Upper lobe of left lung (tissue), 6 donors: ENCODE results near the gene TFR2. TPM values are rescaled to one million over a fixed set of nuclear protein-coding genes. Genes with fewer than 3 reads are reported as not detected.
A peak's percentile ranks its signal among the peaks of the same experiment; 100 is the strongest.
"Not testable (repeated sequence)": the region's sequence is repeated elsewhere in the genome, so short reads cannot be mapped to it uniquely, and the experiment has no call there.

Experiments used
- ATAC-seq, 2 donors: fragments of 200-7000 bp; cut with Tn5 transposase; one replicate each; pipeline ENCODE4 v1.9.1; 2022; ENCODE audit warnings: mild to moderate bottlenecking in 2 of 2, moderate library complexity in 2 of 2; ENCODE audit not compliant: low FRiP score in 2 of 2
- DNase-seq, 2 donors: peaks; one replicate each; pipeline ENCODE4 v3.0.0-alpha.2; 2019 to 2020
- H3K27ac ChIP-seq, 4 donors: fragments of 200-600 bp; sonication (generic); one replicate each; pipeline ENCODE4 v1.5.1; 2016 to 2019
- H3K27me3 ChIP-seq, 4 donors: fragments of 200-600 bp; sonication (generic); one replicate each; pipeline ENCODE4 v1.5.1; 2017 to 2019
- H3K36me3 ChIP-seq, 4 donors: fragments of 200-600 bp; sonication (generic); one replicate each; pipeline ENCODE4 v1.5.1; 2016 to 2019
- H3K4me1 ChIP-seq, 4 donors: fragments of 200-600 bp; sonication (generic); one replicate each; pipeline ENCODE4 v1.5.1; 2018 to 2019
- H3K4me3 ChIP-seq, 4 donors: fragments of 200-600 bp; sonication (generic); one replicate each; pipeline ENCODE4 v1.5.1; 2017 to 2019; ENCODE audit warnings: mild to moderate bottlenecking in 2 of 4, moderate library complexity in 1 of 4
- H3K9me3 ChIP-seq, 4 donors: fragments of 200-600 bp; sonication (generic); one replicate each; pipeline ENCODE4 v1.5.1; 2018 to 2019
- CTCF ChIP-seq, 6 experiments: fragments of 450-650 bp in 4 of 6; fragments of 200-600 bp in 2 of 6; sonication (generic) in 2 of 6; IDR thresholded peaks; one replicate each; pipeline ENCODE4 v1.5.1; 2016 to 2019; ENCODE audit warnings: antibody characterized with exemption in 6 of 6
- EP300 ChIP-seq, 4 donors: sonication (generic); formaldehyde crosslinking; IDR thresholded peaks; one replicate each; pipeline ENCODE4 v1.5.1; 2017; ENCODE audit warnings: antibody characterized with exemption in 4 of 4, control low read depth in 2 of 4
- POLR2A ChIP-seq, 4 donors: fragments of 450-650 bp; IDR thresholded peaks; one replicate each; pipeline ENCODE4 v1.5.1; 2016 to 2017; ENCODE audit warnings: antibody characterized with exemption in 4 of 4, mild to moderate bottlenecking in 2 of 4
- POLR2AphosphoS5 ChIP-seq, 2 donors: sonication (generic); formaldehyde crosslinking; IDR thresholded peaks; one replicate each; pipeline ENCODE4 v1.5.1; 2017; ENCODE audit warnings: antibody characterized with exemption in 2 of 2
- WGBS, 2 donors: methylation state at CpG; one replicate each; pipeline ENCODE4 v1.1.5; 2017 to 2018; 5-methylcytosine and 5-hydroxymethylcytosine counted together
- total RNA-seq, 6 donors: library from RNA; depleted of rRNA in 4 of 6; stranded (reverse); fragments of >200 nt in 4 of 6; gene quantifications; one replicate each; pipeline versions ENCODE4 v1.1.0 to v1.2.1, GENCODE V29; 2016 to 2021
- donor health status: DM: no; HTN: no; CAD: no; lungs with moderate emphysema.
- donor health status: DM: no; HTN: yes; CAD: no; lungs with severe emphysema.

The TFR2 gene
- total RNA-seq, 6 donors from 2014 or later = 0.20 to 2.1 (median 0.89) TPM; not detected in 1

- Histone ChIP-seq H3K9me3 (no peaks in the 10 kb centered on the region), H3K27me3 (no peaks in the 10 kb centered on the region), H3K27ac (peak within 1 kb of the TSS; percentile 97 to 100 (median 100)), H3K36me3 (peaks cover 16 to 22% (median 21%) of the 10 kb centered on the region in 4 donors), H3K4me3 (peak within 1 kb of the TSS; percentile 87 to 96 (median 94)), H3K4me1 (peaks cover 6 to 34% (median 18%) of the 10 kb centered on the region in 4 donors)
- DNase-seq = peak; percentile 100
- 0% methylated on average over 13 to 27 of the region's 65 CpGs for WGBS, 2 donors
- TF ChIP-seq POLR2A (IDR thresholded peaks at IDR 0.05) = peak in 3 of 4 donors; percentile 55 to 93 (median 86)
- peak; percentile 86 to 95 for TF ChIP-seq POLR2AphosphoS5 (IDR thresholded peaks at IDR 0.05)
- peak in 3 of 6 experiments; percentile 27 to 32 (median 31) for TF ChIP-seq CTCF (IDR thresholded peaks at IDR 0.05)
- peak in 1 of 4 donors; percentile 69 for TF ChIP-seq EP300 (IDR thresholded peaks at IDR 0.05)
- ATAC-seq = peak; percentile 93 to 97
Observed at GRCh38 chr7:100673302-100673941, 32.1 kb upstream of the TFR2 start, which contains the start of gene GNB2. Gene GNB2, plus strand, starts transcription at chr7:100673740. Its CDS starts 2,526 bp downstream, at chr7:100676266.

- TF ChIP-seq CTCF (IDR thresholded peaks at IDR 0.05) = no peak
- TF ChIP-seq POLR2A (IDR thresholded peaks at IDR 0.05) = no peak
- no peak for TF ChIP-seq POLR2AphosphoS5 (IDR thresholded peaks at IDR 0.05)
- no peak for TF ChIP-seq EP300 (IDR thresholded peaks at IDR 0.05)
- ATAC-seq = no peak
- no peaks in the 10 kb centered on the region for H3K27me3 ChIP-seq
- H3K9me3 ChIP-seq = no peaks in the 10 kb centered on the region
- 92 to 95% methylated on average over 17 to 18 of the region's 18 CpGs for WGBS, 2 donors
- H3K36me3 ChIP-seq = peaks cover 0 to 5% (median 4%) of the 10 kb centered on the region in 4 donors
- H3K4me1 ChIP-seq = peaks cover 6 to 21% (median 15%) of the 10 kb centered on the region in 4 donors
- no peak overlapping the region for H3K27ac ChIP-seq
- no peak for DNase-seq
- no peak overlapping the region for H3K4me3 ChIP-seq
Observed at GRCh38 chr7:100671353-100672327, 30.3 kb upstream of the TFR2 start.

GRCh38 chr7:100670074-100670473 is 28.7 kb upstream of the TFR2 start:
- Histone ChIP-seq H3K27me3 (no peaks in the 10 kb centered on the region), H3K4me1 (peaks cover 3 to 7% (median 5%) of the 10 kb centered on the region in 4 donors), H3K9me3 (no peaks in the 10 kb centered on the region), H3K4me3 (no peak overlapping the region), H3K27ac (no peak overlapping the region), H3K36me3 (no peaks in the 10 kb centered on the region)
- DNase-seq (no peak), ATAC-seq (no peak)
- WGBS, 2 donors = 66 to 68% methylated on average over 8 of the region's 8 CpGs
- TF ChIP-seq POLR2A (IDR thresholded peaks at IDR 0.05) (no peak), CTCF (IDR thresholded peaks at IDR 0.05) (no peak), EP300 (IDR thresholded peaks at IDR 0.05) (no peak), POLR2AphosphoS5 (IDR thresholded peaks at IDR 0.05) (no peak)

GRCh38 chr7:100669106-100669505 is 27.8 kb upstream of the TFR2 start:
- not testable (repeated sequence) for DNase-seq, H3K9me3 ChIP-seq, H3K27me3 ChIP-seq, ATAC-seq, H3K4me1 ChIP-seq, H3K27ac ChIP-seq, H3K4me3 ChIP-seq, H3K36me3 ChIP-seq
- 91 to 93% methylated on average over 12 of the region's 12 CpGs for WGBS, 2 donors

GRCh38 chr7:100668069-100668449 is 26.7 kb upstream of the TFR2 start:
- H3K27me3 ChIP-seq = no peaks in the 10 kb centered on the region
- peaks cover 3 to 6% (median 4%) of the 10 kb centered on the region in 4 donors for H3K4me1 ChIP-seq
- ATAC-seq (no peak), DNase-seq (no peak)
- whole genome bisulfite sequencing, 2 donors = 80 to 81% methylated on average over 2 of the region's 2 CpGs
- H3K36me3 ChIP-seq = no peaks in the 10 kb centered on the region
- H3K27ac ChIP-seq = no peak overlapping the region
- no peak overlapping the region for H3K4me3 ChIP-seq
- no peaks in the 10 kb centered on the region for H3K9me3 ChIP-seq
- TF ChIP-seq EP300 (IDR thresholded peaks at IDR 0.05) = no peak
